ENCODE measurements around the gene RNU5B-1.

The RNU5B-1 gene

DNA sequence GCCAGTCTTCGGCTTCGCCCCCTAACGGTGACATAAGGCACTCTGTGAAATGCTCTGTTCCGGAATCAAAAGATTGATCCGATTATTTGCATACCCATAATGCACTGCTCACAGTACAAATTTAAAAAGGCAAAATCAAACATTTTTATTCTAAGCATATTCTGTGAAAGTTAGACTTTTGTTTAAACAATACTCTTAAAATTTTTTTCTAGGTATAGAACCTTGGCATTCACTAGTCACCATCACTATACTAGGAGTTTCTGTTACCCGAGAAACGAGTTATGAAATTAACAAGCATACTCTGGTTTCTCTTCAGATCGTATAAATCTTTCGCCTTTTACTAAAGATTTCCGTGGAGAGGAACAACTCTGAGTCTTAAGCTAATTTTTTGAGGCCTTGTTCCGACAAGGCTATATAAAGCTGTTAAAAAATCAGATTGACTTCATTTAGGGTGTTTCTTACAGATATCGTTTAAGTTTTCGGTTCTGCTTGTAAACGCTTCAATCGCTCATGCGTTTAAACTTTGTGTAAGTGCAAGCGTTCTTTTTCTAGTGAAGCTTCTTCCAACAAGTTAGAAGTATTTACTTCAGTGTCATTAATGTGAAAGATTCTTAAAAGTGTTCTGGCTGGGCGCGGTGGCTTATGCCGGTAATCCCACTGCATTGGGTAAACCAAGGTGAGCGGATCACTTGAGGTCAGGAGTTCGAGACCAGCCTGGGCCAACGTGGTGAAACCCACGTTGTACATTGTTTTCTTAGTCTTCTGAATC is at the start of gene RNU5B-1:
Gene RNU5B-1 (plus strand): TSS at position 297 of the 769 bp plus-strand sequence.
- DNase-seq: peak; percentile 94

GRCh38 chr15:65254758-65255157 is 49.7 kb upstream of the RNU5B-1 start:
- DNase-seq: no peak

GRCh38 chr15:65255486-65256140 is 48.9 kb upstream of the RNU5B-1 start:
- no peak for DNase-seq

GRCh38 chr15:65258375-65259262 is 45.9 kb upstream of the RNU5B-1 start:
- DNase-seq: no peak

GRCh38 chr15:65259367-65259797 is 45.1 kb upstream of the RNU5B-1 start:
- DNase-seq: no peak

DNA sequence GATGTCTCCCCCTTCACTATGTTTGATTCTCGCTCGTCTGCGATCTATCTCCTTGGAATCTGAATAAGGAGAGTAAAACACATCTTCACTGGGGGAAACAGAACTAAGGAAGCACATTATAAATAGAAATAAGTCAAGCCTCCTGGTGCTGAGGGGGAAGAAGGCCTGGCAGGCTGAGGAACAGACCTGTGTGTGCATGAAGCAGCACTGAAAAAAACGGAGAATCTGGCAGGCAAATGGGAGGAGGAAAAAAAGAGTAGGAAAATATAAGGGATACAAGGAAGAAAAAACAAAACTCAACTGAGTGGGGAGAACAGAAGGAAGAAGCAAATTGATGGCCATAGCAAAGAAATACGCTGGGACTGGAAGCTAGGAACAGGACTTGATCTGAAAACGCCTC is 43.5 kb upstream of the RNU5B-1 start:
- DNase-seq: no peak

DNA sequence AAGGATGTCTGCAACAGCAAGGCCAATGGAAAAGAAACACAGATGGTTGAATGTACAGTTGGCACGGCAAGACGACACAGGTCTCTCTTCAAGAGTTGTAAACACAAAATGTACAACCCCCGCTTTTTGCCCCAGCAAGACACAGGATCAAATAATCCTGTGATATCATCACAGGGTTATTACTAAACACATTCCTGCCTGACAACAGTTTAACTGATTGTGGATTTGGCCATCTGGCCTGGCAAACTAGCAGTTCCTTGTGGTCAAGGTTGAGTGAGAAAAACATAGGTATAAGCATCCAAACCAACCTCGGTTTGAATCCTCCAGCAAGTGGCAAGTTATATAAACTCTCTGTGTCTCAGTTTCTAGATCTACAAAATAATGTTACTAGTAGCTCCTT is 41.2 kb upstream of the RNU5B-1 start:
- no peak for DNase-seq

- DNase-seq: no peak
These were observed 39.5 kb upstream of the RNU5B-1 start for GRCh38 chr15:65264863-65265430.

DNA sequence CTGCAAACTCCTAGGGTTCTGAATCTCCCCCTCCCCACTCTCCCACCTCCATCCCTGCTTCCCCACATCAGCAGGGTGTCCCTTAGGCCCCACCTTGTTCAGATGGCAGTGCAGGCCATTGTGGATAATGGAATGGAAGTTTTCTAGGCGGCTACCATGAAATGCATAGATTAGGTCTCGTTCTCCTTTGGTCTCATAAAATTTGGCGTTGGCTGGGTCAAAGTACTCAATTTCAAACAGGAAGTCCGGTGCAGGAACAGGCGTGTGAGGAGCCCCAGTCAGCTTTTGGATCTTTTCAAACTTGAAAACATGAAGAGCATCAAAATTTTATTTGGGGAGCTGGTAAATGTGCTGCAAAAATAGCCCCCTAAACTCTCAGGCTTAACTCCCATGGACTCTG is 38.0 kb upstream of the RNU5B-1 start:
- no peak for DNase-seq

- no peak for DNase-seq
These were observed 36.1 kb upstream of the RNU5B-1 start for GRCh38 chr15:65268411-65268810.

DNA sequence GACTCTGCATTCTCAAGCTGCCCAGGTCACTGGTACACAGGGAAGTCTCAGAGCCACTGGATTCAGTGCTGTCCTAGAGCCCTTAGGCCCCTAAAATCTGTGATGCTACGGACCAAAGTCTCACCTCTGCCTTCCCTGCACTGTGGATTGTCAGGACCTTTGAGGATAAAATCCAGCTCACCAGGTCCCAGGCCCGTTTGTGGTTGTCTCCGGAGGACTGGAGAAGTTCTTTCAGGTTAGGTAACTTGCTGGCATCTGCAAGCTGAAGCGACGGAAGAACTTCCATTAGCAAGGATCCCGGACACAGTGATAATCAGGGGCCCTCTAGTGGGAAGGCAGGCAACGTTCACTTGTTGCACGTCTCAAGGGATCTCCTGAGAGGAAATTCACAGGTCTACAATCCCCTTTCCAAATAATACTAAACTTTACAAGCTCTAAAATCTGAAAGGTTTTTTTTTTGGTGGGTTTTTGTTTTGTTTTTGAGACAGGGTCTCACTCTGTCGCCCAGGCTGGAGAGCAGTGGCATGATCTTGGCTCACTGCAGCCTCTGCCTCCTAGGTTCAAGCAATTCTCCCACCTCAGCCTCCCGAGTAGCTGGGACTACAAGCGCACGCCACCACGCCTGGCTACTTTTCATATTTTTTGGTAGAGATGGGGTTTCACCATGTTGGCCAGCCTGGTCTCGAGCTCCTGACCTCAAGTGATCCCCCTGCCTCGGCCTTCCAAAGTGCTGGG is 33.5 kb upstream of the RNU5B-1 start:
- peak; percentile 53 for DNase-seq

- no peak for DNase-seq
These were observed 29.3 kb upstream of the RNU5B-1 start for GRCh38 chr15:65275104-65275727.

DNA sequence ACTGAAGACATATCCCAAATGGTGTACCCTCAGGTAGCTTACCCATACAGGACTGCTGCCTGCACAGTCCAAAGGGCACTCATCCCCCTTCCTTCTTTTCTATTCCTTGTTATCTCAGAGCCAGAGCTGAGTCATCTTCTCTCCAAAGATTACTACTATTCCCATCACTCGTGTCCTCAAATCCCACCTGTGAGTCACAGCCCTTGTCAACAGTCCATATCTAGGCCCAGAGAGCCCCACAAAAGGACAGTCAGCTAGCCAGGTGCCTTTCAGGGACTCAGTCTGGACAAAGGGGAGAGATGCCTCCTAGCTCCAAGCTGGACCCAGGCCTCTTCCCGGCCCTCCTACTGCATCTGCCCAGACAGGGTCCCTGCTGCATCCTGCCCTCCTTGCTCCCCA is 28.8 kb upstream of the RNU5B-1 start:
- DNase-seq: no peak

- no peak for DNase-seq
These were observed 27.5 kb upstream of the RNU5B-1 start for GRCh38 chr15:65277015-65277414.

DNA sequence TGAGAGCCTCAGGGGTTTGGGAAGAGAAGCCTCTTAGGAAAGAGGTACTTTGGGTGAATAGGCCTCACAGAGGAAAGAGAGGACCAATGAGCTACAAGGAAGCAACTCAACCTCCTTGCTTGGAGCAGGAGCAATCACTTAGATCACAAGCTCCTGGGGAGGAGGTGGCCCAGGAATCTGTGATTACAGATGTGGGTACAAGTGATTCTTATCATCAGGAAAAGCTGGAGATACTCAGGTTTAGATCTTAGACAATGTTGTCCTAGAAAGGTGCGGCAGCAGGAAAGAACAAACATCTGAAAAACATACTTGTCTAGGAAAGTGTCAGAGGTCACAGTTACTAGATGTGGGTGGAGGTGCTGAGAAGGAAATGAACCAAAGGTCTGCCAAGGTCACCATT is 26.0 kb upstream of the RNU5B-1 start:
- no peak for DNase-seq

- no peak for DNase-seq
These were observed 19.0 kb upstream of the RNU5B-1 start for GRCh38 chr15:65285291-65286068.

GRCh38 chr15:65286069-65286703 is 18.3 kb upstream of the RNU5B-1 start:
- DNase-seq: peak; percentile 90

GRCh38 chr15:65286704-65287519 is 17.6 kb upstream of the RNU5B-1 start, which contains the start of gene PARP16:
TSS of gene PARP16 (minus strand) at chr15:65286883. CDS start at chr15:65286426, 457 bp downstream.
- peak; percentile 91 for DNase-seq

DNA sequence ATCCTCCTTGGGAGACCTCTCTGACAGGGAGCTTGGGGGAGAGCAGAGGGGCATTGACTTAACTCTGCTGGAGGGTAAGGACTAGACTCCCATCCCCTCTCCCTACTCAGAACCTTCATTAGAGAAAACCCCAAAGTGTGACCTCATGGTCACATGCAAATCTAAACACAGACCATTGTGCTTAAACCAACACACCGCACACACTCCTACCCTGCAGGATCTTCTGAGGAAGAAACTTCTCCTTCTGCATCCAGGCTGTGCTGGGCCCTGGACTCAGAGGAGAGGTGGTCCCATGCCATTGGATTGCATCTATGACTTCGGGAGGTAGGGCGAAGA is 17.0 kb upstream of the RNU5B-1 start:
- DNase-seq: no peak
